ENCODE results near the gene NXF3.

DNA sequence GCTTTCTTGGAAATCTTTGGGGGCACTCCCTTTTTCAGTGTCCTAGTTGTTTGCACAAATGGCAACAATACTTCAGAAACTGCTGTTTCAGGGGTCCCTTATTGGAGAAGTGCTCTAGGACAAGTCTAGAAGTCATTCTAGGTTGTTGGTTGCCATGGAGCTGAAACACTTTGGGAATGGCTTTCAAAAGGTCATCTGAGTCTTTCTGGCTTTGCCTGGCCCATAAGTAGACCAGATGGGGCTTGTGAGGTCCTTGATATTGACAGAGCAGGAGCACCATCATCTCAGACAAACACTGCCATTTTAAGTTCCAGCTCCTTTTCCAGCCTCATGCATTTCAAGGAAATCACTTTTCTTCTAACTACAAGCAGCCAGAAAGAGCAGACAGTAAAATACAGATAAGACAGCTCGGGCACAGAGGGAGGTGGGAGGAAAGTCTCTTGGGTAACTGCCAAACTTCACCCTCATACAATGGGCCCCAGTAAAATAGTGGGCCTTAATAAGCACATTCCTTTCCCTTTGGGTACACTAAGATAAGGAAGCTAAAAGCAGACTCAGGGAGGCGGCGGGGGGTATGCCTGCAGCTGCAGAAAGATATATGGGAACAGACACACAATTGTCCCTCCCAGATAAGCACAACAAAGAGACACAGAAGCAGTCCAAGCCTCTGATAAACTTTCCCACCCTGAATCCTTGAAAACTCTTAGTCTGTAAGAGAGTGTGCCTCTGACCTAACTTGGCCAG, 8.5 kb upstream of the NXF3 start:
- TF ChIP-seq, protein P1, sequence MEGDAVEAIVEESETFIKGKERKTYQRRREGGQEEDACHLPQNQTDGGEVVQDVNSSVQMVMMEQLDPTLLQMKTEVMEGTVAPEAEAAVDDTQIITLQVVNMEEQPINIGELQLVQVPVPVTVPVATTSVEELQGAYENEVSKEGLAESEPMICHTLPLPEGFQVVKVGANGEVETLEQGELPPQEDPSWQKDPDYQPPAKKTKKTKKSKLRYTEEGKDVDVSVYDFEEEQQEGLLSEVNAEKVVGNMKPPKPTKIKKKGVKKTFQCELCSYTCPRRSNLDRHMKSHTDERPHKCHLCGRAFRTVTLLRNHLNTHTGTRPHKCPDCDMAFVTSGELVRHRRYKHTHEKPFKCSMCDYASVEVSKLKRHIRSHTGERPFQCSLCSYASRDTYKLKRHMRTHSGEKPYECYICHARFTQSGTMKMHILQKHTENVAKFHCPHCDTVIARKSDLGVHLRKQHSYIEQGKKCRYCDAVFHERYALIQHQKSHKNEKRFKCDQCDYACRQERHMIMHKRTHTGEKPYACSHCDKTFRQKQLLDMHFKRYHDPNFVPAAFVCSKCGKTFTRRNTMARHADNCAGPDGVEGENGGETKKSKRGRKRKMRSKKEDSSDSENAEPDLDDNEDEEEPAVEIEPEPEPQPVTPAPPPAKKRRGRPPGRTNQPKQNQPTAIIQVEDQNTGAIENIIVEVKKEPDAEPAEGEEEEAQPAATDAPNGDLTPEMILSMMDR (IDR thresholded peaks at IDR 0.05) = no peak
- TF ChIP-seq POLR2A (IDR thresholded peaks at IDR 0.05) = no peak

Measured in esophagus squamous epithelium (tissue), 4 donors.